Measurements from ENCODE around the gene GCFC2.
A peak's percentile ranks its signal among the peaks of the same experiment; 100 is the strongest.
"Not testable (repeated sequence)": the region's sequence is repeated elsewhere in the genome, so short reads cannot be mapped to it uniquely, and the experiment has no call there.

GCFC2 gene

GRCh38 chr2:75710577-75711253 lies at the start of gene GCFC2:
Gene GCFC2, minus strand, starts transcription at chr2:75710915. Its CDS starts 60 bp downstream, at chr2:75710855.
- DNase-seq = peak; percentile 75

- DNase-seq = no peak
These were observed 42.1 kb upstream of the GCFC2 start for GRCh38 chr2:75752828-75753227.

GRCh38 chr2:75751824-75752468 lies 41.2 kb upstream of the GCFC2 start:
- DNase-seq = no peak

GRCh38 chr2:75751360-75751759 lies 40.6 kb upstream of the GCFC2 start:
- no peak for DNase-seq

GRCh38 chr2:75737961-75738360 lies 27.2 kb upstream of the GCFC2 start:
- DNase-seq = no peak

GRCh38 chr2:75736276-75736675 lies 25.6 kb upstream of the GCFC2 start:
- no peak for DNase-seq

- no peak for DNase-seq
These were observed 19.1 kb upstream of the GCFC2 start for GRCh38 chr2:75729861-75730260.

- no peak for DNase-seq
These were observed 18.1 kb upstream of the GCFC2 start for GRCh38 chr2:75728614-75729419.

- DNase-seq = no peak
These were observed 12.0 kb upstream of the GCFC2 start for GRCh38 chr2:75722687-75723086.

- no peak for DNase-seq
These were observed 9.8 kb upstream of the GCFC2 start for GRCh38 chr2:75720525-75720924.

GRCh38 chr2:75719616-75720015 lies 8.9 kb upstream of the GCFC2 start:
- DNase-seq = no peak

GRCh38 chr2:75716406-75716805 lies 5.7 kb upstream of the GCFC2 start:
- DNase-seq = no peak

GRCh38 chr2:75711590-75711989 lies 875 bp upstream of the GCFC2 start:
- not testable (repeated sequence) for DNase-seq

GRCh38 chr2:75710220-75710576 lies 517 bp downstream of the GCFC2 start:
- no peak for DNase-seq

GRCh38 chr2:75709297-75709696 lies 1.4 kb downstream of the GCFC2 start:
- DNase-seq = no peak

GRCh38 chr2:75707901-75708300 lies 2.8 kb downstream of the GCFC2 start:
- no peak for DNase-seq

- no peak for DNase-seq
These were observed 4.8 kb downstream of the GCFC2 start for GRCh38 chr2:75705921-75706320.

- DNase-seq = no peak
These were observed 7.0 kb downstream of the GCFC2 start for GRCh38 chr2:75703589-75704287.

GRCh38 chr2:75702593-75702992 lies 8.1 kb downstream of the GCFC2 start:
- no peak for DNase-seq

- no peak for DNase-seq
These were observed 11.8 kb downstream of the GCFC2 start for GRCh38 chr2:75698918-75699317.

GRCh38 chr2:75688196-75688595 lies 22.5 kb downstream of the GCFC2 start:
- DNase-seq = no peak

- DNase-seq = not testable (repeated sequence)
These were observed 27.3 kb downstream of the GCFC2 start for GRCh38 chr2:75683430-75683829.

GRCh38 chr2:75680402-75680801 lies 30.3 kb downstream of the GCFC2 start:
- DNase-seq = no peak
